Measurements from ENCODE around the gene SGPP1.

GRCh38 chr14:63663428-63664341 lies 64.2 kb downstream of the SGPP1 start:
- no peak for TF ChIP-seq GATA2 (IDR thresholded peaks at IDR 0.05; ENCODE audit: low read depth, low read length)
- TF ChIP-seq GATA3 (IDR thresholded peaks at IDR 0.05; ENCODE audit: low read depth, low read length): no peak

Data from SH-SY5Y (cell line).